ENCODE measurements around the gene TF.
"Not testable (repeated sequence)": the region's sequence is repeated elsewhere in the genome, so short reads cannot be mapped to it uniquely, and the experiment has no call there.

TF gene

GRCh38 chr3:133767607-133768006 lies 21.4 kb downstream of the TF start:
- no peak for DNase-seq

- DNase-seq: no peak
These were observed 23.3 kb downstream of the TF start for GRCh38 chr3:133769536-133769935.

- no peak for DNase-seq
These were observed 27.5 kb downstream of the TF start for GRCh38 chr3:133773732-133774131.

GRCh38 chr3:133775309-133775708 lies 29.1 kb downstream of the TF start:
- no peak for DNase-seq

GRCh38 chr3:133775835-133776234 lies 29.6 kb downstream of the TF start:
- DNase-seq: no peak

GRCh38 chr3:133776794-133777438 lies 30.7 kb downstream of the TF start:
- no peak for DNase-seq

GRCh38 chr3:133777807-133778568 lies 31.8 kb downstream of the TF start:
- DNase-seq: no peak

GRCh38 chr3:133779626-133780203 lies 33.5 kb downstream of the TF start:
- DNase-seq: no peak

- DNase-seq: not testable (repeated sequence)
These were observed 34.6 kb downstream of the TF start for GRCh38 chr3:133780756-133781155.

GRCh38 chr3:133781570-133781969 lies 35.4 kb downstream of the TF start:
- DNase-seq: no peak

- DNase-seq: no peak
These were observed 36.3 kb downstream of the TF start for GRCh38 chr3:133782454-133782853.

- DNase-seq: no peak
These were observed 37.6 kb downstream of the TF start for GRCh38 chr3:133783762-133784161.

GRCh38 chr3:133788024-133788423 lies 41.8 kb downstream of the TF start:
- no peak for DNase-seq

GRCh38 chr3:133792171-133792763 lies 46.1 kb downstream of the TF start:
- no peak for DNase-seq

- no peak for DNase-seq
These were observed 51.4 kb downstream of the TF start for GRCh38 chr3:133797396-133798105.

- no peak for DNase-seq
These were observed 53.8 kb downstream of the TF start for GRCh38 chr3:133799794-133800585.

GRCh38 chr3:133803469-133803868 lies 57.3 kb downstream of the TF start:
- no peak for DNase-seq

- no peak for DNase-seq
These were observed 58.7 kb downstream of the TF start for GRCh38 chr3:133804896-133805295.

GRCh38 chr3:133805384-133805701 lies 59.1 kb downstream of the TF start:
- no peak for DNase-seq

GRCh38 chr3:133805702-133806475 lies 59.7 kb downstream of the TF start, which contains the start of gene SRPRB:
Gene SRPRB, plus strand, starts transcription at chr3:133805815. Its CDS starts 34 bp downstream, at chr3:133805849.
- peak; percentile 96 for DNase-seq

GRCh38 chr3:133812872-133813271 lies 66.7 kb downstream of the TF start:
- DNase-seq: no peak

- no peak for DNase-seq
These were observed 69.2 kb downstream of the TF start for GRCh38 chr3:133815386-133815785.

Data from midbrain (tissue), 1 donor.